ENCODE results near the gene TOX3.

GRCh38 chr16:52451971-52452421 is 94.9 kb downstream of the TOX3 start:
- TF ChIP-seq EZH2phosphoT487 (conservative IDR thresholded peaks at IDR 0.05; ENCODE audit: low read length) (no peak), CTCF (IDR thresholded peaks at IDR 0.05; ENCODE audit: insufficient read depth, low read length, poor library complexity, severe bottlenecking) (no peak)

Measured in SU-DHL-6 (cell line).